GM12878 (cell line): ENCODE results near the gene DUSP14.

ENCODE experiments used
- CTCF ChIP-seq, 3 experiments: IDR thresholded peaks in 2 of 3; conservative IDR thresholded peaks in 1 of 3; 2 replicates each; pipeline ENCODE4 v1.5.1; 2011; ENCODE audit warnings: low read depth in 3 of 3, low read length in 3 of 3, mild to moderate bottlenecking in 3 of 3, control low read depth in 2 of 3, moderate library complexity in 2 of 3, inconsistent platforms in 1 of 3, mixed read lengths in 1 of 3; ENCODE audit not compliant: control insufficient read depth in 2 of 3, insufficient read depth in 1 of 3; ENCODE audit errors: extremely low read depth in 1 of 3
- ESRRA ChIP-seq: IDR thresholded peaks from 2 replicates; pipeline ENCODE4 v1.6.1; 2012; ENCODE audit warnings: mild to moderate bottlenecking, low read length, improper control_type of control experiment
- RAD21 ChIP-seq: IDR thresholded peaks from 2 replicates; pipeline ENCODE4 v1.6.1; 2011; ENCODE audit warnings: mild to moderate bottlenecking, low read depth, low read length, moderate library complexity; ENCODE audit not compliant: insufficient read depth
- RCOR1 ChIP-seq: conservative IDR thresholded peaks from 2 replicates; pipeline ENCODE4 v1.6.1; 2012; ENCODE audit warnings: low read depth, low read length, improper control_type of control experiment

- no peak for TF ChIP-seq CTCF (IDR thresholded peaks at IDR 0.05 in 2 of 3, conservative IDR thresholded peaks at IDR 0.05 in 1 of 3; ENCODE audit: control insufficient read depth in 2 of 3, extremely low read depth in 1 of 3, insufficient read depth in 1 of 3, low read depth in 3 of 3, low read length in 3 of 3)
- TF ChIP-seq RCOR1: no peak
- no peak for TF ChIP-seq RAD21
- TF ChIP-seq ESRRA: no peak
Observed at GRCh38 chr17:37551788-37552187, 62.1 kb downstream of the DUSP14 start.
